HCT116 (cell line): ENCODE measurements around the gene PCYT1B. TPM values are rescaled to one million over a fixed set of nuclear protein-coding genes. Genes with fewer than 3 reads are reported as not detected.

Experiments used
- ATAC-seq: fragments of 200-7000 bp; cut with Tn5 transposase; 2 replicates; pipeline ENCODE4 v1.9.1; 2020; ENCODE audit warnings: mild to moderate bottlenecking, moderate library complexity
- BruUV-seq: library from RNA; stranded (reverse); fragments of 400-500 nt; replicated peaks from 2 replicates; lab custom pipeline; 2021; lab: Mats Ljungman, UMichigan
- CTCF ChIA-PET: fragments of 300-600 bp; sonication (Branson Sonifier 250); formaldehyde crosslinking; loops from one replicate; lab custom pipeline; 2021; ENCODE audit warnings: antibody characterized with exemption; lab: Charles Lee
- POLR2A ChIA-PET: fragments of 300-600, 350-600 bp; sonication (Branson Sonifier 250); formaldehyde crosslinking; loops from one replicate; lab custom pipeline; 2021; ENCODE audit warnings: antibody characterized with exemption; lab: Charles Lee
- RAD21 ChIA-PET, 2 experiments: fragments of 300-600 bp; sonication (Branson Sonifier 250); formaldehyde crosslinking; loops; one replicate each; lab custom pipeline; 2023; ENCODE audit warnings: low total read pairs in 2 of 2; ENCODE audit not compliant: uncharacterized antibody in 2 of 2, unreplicated experiment in 2 of 2, low non-redundant PET in 1 of 2; lab: Charles Lee
- DNase-seq: peaks from one replicate; pipeline ENCODE4 v3.0.0-alpha.2; 2010; ENCODE audit warnings: low read depth, low spot score
- H2AFZ ChIP-seq: fragments of 200-600 bp; shearing (Covaris generic), sonication (generic); 2 replicates; pipeline ENCODE4 v1.6.1; 2017; ENCODE audit warnings: low read depth, mixed run types, mixed read lengths, antibody characterized with exemption, low read length; ENCODE audit not compliant: poor library complexity, severe bottlenecking
- H3K27ac ChIP-seq: 2 replicates; pipeline ENCODE4 v1.5.1; 2012; ENCODE audit warnings: low read depth, low read length
- H3K27me3 ChIP-seq: fragments of 200-600 bp; sonication (generic); 2 replicates; pipeline ENCODE4 v1.6.1; 2016; ENCODE audit warnings: mixed run types, low read length, mixed read lengths; ENCODE audit not compliant: insufficient read depth
- H3K36me3 ChIP-seq, 2 experiments: fragments of 200-500 bp in 1 of 2; fragments of 200-600 bp in 1 of 2; sonication (Bioruptor generic) in 1 of 2; sonication (generic) in 1 of 2; 2 replicates each; pipeline versions ENCODE4 v1.5.1 to v1.6.1; 2014 to 2016; ENCODE audit warnings: low read length in 2 of 2, inconsistent platforms in 1 of 2, mixed read lengths in 1 of 2, mixed run types in 1 of 2; ENCODE audit not compliant: insufficient read depth in 2 of 2, control insufficient read depth in 1 of 2
- H3K4me1 ChIP-seq, 2 experiments: fragments of 200-600 bp in 1 of 2; sonication (generic) in 1 of 2; 2 replicates each; pipeline versions ENCODE4 v1.5.1 to v1.6.1; 2012 to 2017; ENCODE audit warnings: low read length in 2 of 2, inconsistent platforms in 1 of 2, mild to moderate bottlenecking in 1 of 2, mixed read lengths in 1 of 2, mixed run types in 1 of 2, moderate library complexity in 1 of 2; ENCODE audit not compliant: insufficient read depth in 2 of 2, control insufficient read depth in 1 of 2
- H3K4me2 ChIP-seq: fragments of 200-600 bp; sonication (generic); 2 replicates; pipeline ENCODE4 v1.6.1; 2017; ENCODE audit warnings: mixed run types, low read length, mixed read lengths
- H3K4me3 ChIP-seq, 2 experiments: fragments of 200-600 bp in 1 of 2; sonication (generic) in 1 of 2; replicated peaks in 1 of 2; 2 replicates each; pipeline ENCODE4 v1.5.1; 2011 to 2016; ENCODE audit warnings: low read length in 2 of 2, control low read depth in 1 of 2, low read depth in 1 of 2, mild to moderate bottlenecking in 1 of 2, mixed read lengths in 1 of 2, mixed run types in 1 of 2
- H3K79me2 ChIP-seq: fragments of 200-600 bp; sonication (generic); 2 replicates; pipeline ENCODE4 v1.6.1; 2017; ENCODE audit warnings: mild to moderate bottlenecking, mixed run types, low read length, moderate library complexity, mixed read lengths; ENCODE audit not compliant: insufficient read depth
- H3K9ac ChIP-seq: fragments of 200-600 bp; sonication (generic); 2 replicates; pipeline ENCODE4 v1.6.1; 2016; ENCODE audit warnings: low read length, mixed read lengths
- H3K9me2 ChIP-seq: fragments of 200-600 bp; sonication (generic), shearing (Covaris generic); 2 replicates; pipeline ENCODE4 v1.6.1; 2017; ENCODE audit warnings: mixed run types, mild to moderate bottlenecking, moderate library complexity; ENCODE audit not compliant: insufficient read depth
- H3K9me3 ChIP-seq, 2 experiments: fragments of 200-500 bp in 1 of 2; fragments of 200-600 bp in 1 of 2; sonication (Bioruptor generic) in 1 of 2; sonication (generic) in 1 of 2; 2 replicates each; pipeline ENCODE4 v1.6.1; 2014 to 2017; ENCODE audit warnings: low read length in 2 of 2, mixed read lengths in 2 of 2, inconsistent platforms in 1 of 2, low read depth in 1 of 2, mild to moderate bottlenecking in 1 of 2, mixed run types in 1 of 2, moderate library complexity in 1 of 2; ENCODE audit not compliant: control insufficient read depth in 1 of 2, insufficient read depth in 1 of 2
- H4K20me1 ChIP-seq: fragments of 200-600 bp; sonication (generic), shearing (Covaris generic); 2 replicates; pipeline ENCODE4 v1.6.1; 2017; ENCODE audit warnings: mixed run types, mild to moderate bottlenecking, moderate library complexity; ENCODE audit not compliant: insufficient read depth
- CBX3 ChIP-seq: IDR thresholded peaks from 2 replicates; pipeline ENCODE4 v1.6.1; 2012; ENCODE audit warnings: low read depth
- CTCF ChIP-seq, 3 experiments: fragments of 200-600 bp in 1 of 3; sonication (generic) in 1 of 3; IDR thresholded peaks in 2 of 3; conservative IDR thresholded peaks in 1 of 3; 2 replicates each; pipeline ENCODE4 v1.5.1; 2012 to 2017; ENCODE audit warnings: low read depth in 2 of 3, low read length in 2 of 3, antibody characterized with exemption in 1 of 3, borderline replicate concordance in 1 of 3, control low read depth in 1 of 3, mild to moderate bottlenecking in 1 of 3, mixed read lengths in 1 of 3, mixed run types in 1 of 3, moderate library complexity in 1 of 3; ENCODE audit not compliant: insufficient read depth in 1 of 3
- EGR1 ChIP-seq: IDR thresholded peaks from 2 replicates; pipeline ENCODE4 v1.6.1; 2012; ENCODE audit warnings: low read depth
- FOSL1 ChIP-seq: IDR thresholded peaks from 2 replicates; pipeline ENCODE4 v1.6.1; 2012; ENCODE audit warnings: low read depth
- MAX ChIP-seq: IDR thresholded peaks from 2 replicates; pipeline ENCODE4 v1.6.1; 2012
- POLR2AphosphoS5 ChIP-seq: IDR thresholded peaks from 2 replicates; pipeline ENCODE4 v1.6.1; 2011; ENCODE audit warnings: mild to moderate bottlenecking, low read depth, low read length, moderate library complexity
- ZBTB33 ChIP-seq: IDR thresholded peaks from 2 replicates; pipeline ENCODE4 v1.6.1; 2011; ENCODE audit warnings: mild to moderate bottlenecking, low read length, moderate library complexity; ENCODE audit not compliant: insufficient replicate concordance; ENCODE audit errors: extremely low read depth
- intact Hi-C: fragments of 100-400 bp; cut with micrococcal nuclease; formaldehyde crosslinking; loops from 2 replicates; pipeline ENCODE4 v1.10.0; 2022
- total RNA-seq: library from RNA; stranded (reverse); gene quantifications from one replicate; pipeline ENCODE4 v1.2.1, GENCODE V29; 2021; ENCODE audit not compliant: unreplicated experiment

PCYT1B gene
- total RNA-seq, 1 experiment from 2014 or later = not detected

GRCh38 chrX:24594501-24594900, 52.6 kb downstream of the PCYT1B start:
- Histone ChIP-seq H3K9me2 (no peaks in the 10 kb centered on the region), H3K36me3 (no peaks in the 10 kb centered on the region), H4K20me1 (no peaks in the 10 kb centered on the region), H3K27ac (no peak overlapping the region), H3K4me3 (no peak overlapping the region), H3K9me3 (no peaks in the 10 kb centered on the region), H3K4me1 (no peaks in the 10 kb centered on the region), H3K9ac (no peak overlapping the region), H3K4me2 (no peak overlapping the region), H3K27me3 (no peaks in the 10 kb centered on the region), H2AFZ (no peak overlapping the region), H3K79me2 (no peaks in the 10 kb centered on the region)
- POLR2A ChIA-PET = no interaction called here
- RAD21 ChIA-PET = no interaction called here
- CTCF ChIA-PET = no interaction called here
- no peak for ATAC-seq
- intact Hi-C loops = no loop called here
- BruUV-seq = no TSS peak
- TF ChIP-seq CBX3 = no peak
- no peak for TF ChIP-seq MAX
- TF ChIP-seq POLR2AphosphoS5 = no peak
- TF ChIP-seq FOSL1 = no peak
- no peak for TF ChIP-seq ZBTB33
- TF ChIP-seq EGR1 = no peak
- no peak for TF ChIP-seq CTCF (IDR thresholded peaks at IDR 0.05 in 2 of 3, conservative IDR thresholded peaks at IDR 0.05 in 1 of 3; ENCODE audit: borderline replicate concordance in 1 of 3, insufficient read depth in 1 of 3, low read depth in 2 of 3, low read length in 2 of 3)
- no peak for DNase-seq
